ENCODE data around the gene PKD1L1. TPM values are rescaled to one million over a fixed set of nuclear protein-coding genes. Genes with fewer than 3 reads are reported as not detected.
A peak's percentile ranks its signal among the peaks of the same experiment; 100 is the strongest.
"Not testable (repeated sequence)": the region's sequence is repeated elsewhere in the genome, so short reads cannot be mapped to it uniquely, and the experiment has no call there.

The PKD1L1 gene
- total RNA-seq, 2 donors from 2014 or later = 0.40 to 1.2 TPM

GRCh38 chr7:47944536-47945260 lies 3.6 kb downstream of the PKD1L1 start:
- Histone ChIP-seq H3K36me3 (no peaks in the 10 kb centered on the region), H3K9me3 (no peaks in the 10 kb centered on the region), H3K9ac (ENCODE audit: low read depth in 2 of 2, low read length in 2 of 2) (no peak overlapping the region), H3K4me3 (no peak overlapping the region), H3K27ac (no peak overlapping the region), H3K27me3 (no peaks in the 10 kb centered on the region), H3K4me1 (peaks cover 11% of the 10 kb centered on the region)
- DNase-seq = no peak
- intact Hi-C loops (cut with DNase I) = loop anchor here (2.0 to 5.0 kb wide), 3 partner anchors 24 to 213 kb away; no protein-coding TSS in a partner anchor
- no peak for TF ChIP-seq CTCF (IDR thresholded peaks at IDR 0.05)

- Histone ChIP-seq H3K27me3 (no peaks in the 10 kb centered on the region), H3K4me1 (peaks cover 11% of the 10 kb centered on the region), H3K9ac (ENCODE audit: low read depth in 2 of 2, low read length in 2 of 2) (no peak overlapping the region), H3K9me3 (no peaks in the 10 kb centered on the region), H3K27ac (no peak overlapping the region), H3K4me3 (no peak overlapping the region), H3K36me3 (no peaks in the 10 kb centered on the region)
- no peak for DNase-seq
- no peak for TF ChIP-seq CTCF (IDR thresholded peaks at IDR 0.05)
- intact Hi-C loops (cut with DNase I) = loop anchor here (2.0 to 5.0 kb wide), 3 partner anchors 25 to 213 kb away; no protein-coding TSS in a partner anchor
Measured at GRCh38 chr7:47943676-47944474, 4.4 kb downstream of the PKD1L1 start.

GRCh38 chr7:47942651-47943050 lies 5.6 kb downstream of the PKD1L1 start:
- not testable (repeated sequence) for H3K36me3 ChIP-seq; H3K4me3 ChIP-seq; H3K9ac ChIP-seq (ENCODE audit: low read depth in 2 of 2, low read length in 2 of 2); DNase-seq; H3K9me3 ChIP-seq; H3K27me3 ChIP-seq; H3K27ac ChIP-seq
- intact Hi-C loops (cut with DNase I) = loop anchor here (5.0 kb wide), 1 partner anchor 215 kb away; no protein-coding TSS in a partner anchor
- H3K4me1 ChIP-seq = peaks cover 11% of the 10 kb centered on the region

GRCh38 chr7:47942132-47942531 lies 6.1 kb downstream of the PKD1L1 start:
- H3K4me1 ChIP-seq = peaks cover 11% of the 10 kb centered on the region
- H3K27me3 ChIP-seq = no peaks in the 10 kb centered on the region
- no peak for DNase-seq
- peak overlapping the region; percentile 74 for H3K27ac ChIP-seq
- intact Hi-C loops (cut with DNase I) = loop anchor here (5.0 kb wide), 1 partner anchor 215 kb away; no protein-coding TSS in a partner anchor
- H3K36me3 ChIP-seq = no peaks in the 10 kb centered on the region
- H3K9ac ChIP-seq (ENCODE audit: low read depth in 2 of 2, low read length in 2 of 2) = no peak overlapping the region
- H3K9me3 ChIP-seq = no peaks in the 10 kb centered on the region
- no peak for TF ChIP-seq CTCF (IDR thresholded peaks at IDR 0.05)
- no peak overlapping the region for H3K4me3 ChIP-seq

GRCh38 chr7:47941136-47941844 lies 7.0 kb downstream of the PKD1L1 start:
- DNase-seq = no peak
- intact Hi-C loops (cut with DNase I) = loop anchor here (5.0 kb wide), 1 partner anchor 216 kb away; no protein-coding TSS in a partner anchor
- no peak for TF ChIP-seq CTCF (IDR thresholded peaks at IDR 0.05)
- Histone ChIP-seq H3K9me3 (no peaks in the 10 kb centered on the region), H3K9ac (ENCODE audit: low read depth in 2 of 2, low read length in 2 of 2) (peak overlapping the region; percentile 47 to 74), H3K4me3 (no peak overlapping the region), H3K36me3 (no peaks in the 10 kb centered on the region), H3K27me3 (no peaks in the 10 kb centered on the region), H3K27ac (peak overlapping the region; percentile 74), H3K4me1 (peaks cover 11% of the 10 kb centered on the region)
